ENCODE results near the gene VPS4A.

Gene VPS4A

DNA sequence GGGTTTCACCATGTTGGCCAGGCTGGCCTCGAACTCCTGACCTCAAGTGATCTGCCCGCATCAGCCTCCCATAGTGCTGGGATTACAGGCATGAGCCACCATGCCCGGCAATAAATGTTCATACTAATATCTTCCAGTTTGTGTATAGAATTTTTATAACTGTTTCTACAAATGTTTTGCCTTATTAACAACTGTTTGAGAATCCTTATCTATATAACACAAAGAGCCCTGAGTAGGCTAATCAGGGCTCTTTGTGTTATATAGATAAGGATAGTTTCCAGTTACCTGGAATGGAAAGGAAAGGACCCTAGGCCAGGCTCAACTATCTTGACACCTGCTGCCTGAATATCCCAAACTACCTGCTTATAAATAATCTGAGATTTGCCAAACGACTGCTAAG lies 57.7 kb downstream of the VPS4A start:
- DNase-seq, result no peak

DNA sequence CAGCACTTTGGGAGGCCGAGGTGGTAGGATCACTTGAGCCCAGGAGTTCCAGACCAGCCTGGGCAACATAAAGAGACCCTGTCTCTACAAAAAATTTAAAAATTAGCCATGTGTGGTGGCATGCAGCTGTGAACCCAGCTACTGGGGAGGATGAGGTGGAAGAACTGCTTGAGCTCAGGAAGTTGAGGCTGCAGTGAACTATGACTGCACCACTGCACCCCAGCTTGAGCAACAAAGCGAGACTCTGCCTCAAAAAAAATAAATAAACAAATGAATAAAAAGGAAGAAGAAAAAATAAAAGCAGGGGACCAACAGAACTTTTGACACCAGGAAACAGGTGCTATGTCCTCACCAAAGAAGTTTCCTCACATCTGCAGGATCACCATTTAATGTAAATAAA lies 60.4 kb downstream of the VPS4A start:
- no peak for DNase-seq

DNA sequence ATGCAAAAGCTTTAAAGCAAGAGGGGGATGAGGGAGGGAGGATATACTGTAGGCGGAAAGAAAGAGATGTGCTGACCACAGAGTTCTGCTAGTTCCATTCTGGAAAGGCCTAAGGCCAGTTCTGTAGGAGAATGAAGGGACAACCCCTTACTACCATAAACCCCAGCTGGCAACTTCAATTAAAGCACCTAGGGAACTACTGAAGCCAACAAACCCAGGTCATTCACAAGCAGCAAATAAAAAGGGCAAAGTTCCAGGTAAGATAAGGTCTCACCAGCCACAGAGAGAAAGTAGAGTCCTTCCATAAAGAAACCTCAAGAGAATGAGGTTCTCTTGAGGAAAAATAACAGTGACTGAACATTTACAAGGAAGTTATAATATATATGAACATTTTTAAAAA lies 61.9 kb downstream of the VPS4A start:
- no peak for DNase-seq

Data from EL (cell line).